ENCODE results near the gene MYO15A.

DNA sequence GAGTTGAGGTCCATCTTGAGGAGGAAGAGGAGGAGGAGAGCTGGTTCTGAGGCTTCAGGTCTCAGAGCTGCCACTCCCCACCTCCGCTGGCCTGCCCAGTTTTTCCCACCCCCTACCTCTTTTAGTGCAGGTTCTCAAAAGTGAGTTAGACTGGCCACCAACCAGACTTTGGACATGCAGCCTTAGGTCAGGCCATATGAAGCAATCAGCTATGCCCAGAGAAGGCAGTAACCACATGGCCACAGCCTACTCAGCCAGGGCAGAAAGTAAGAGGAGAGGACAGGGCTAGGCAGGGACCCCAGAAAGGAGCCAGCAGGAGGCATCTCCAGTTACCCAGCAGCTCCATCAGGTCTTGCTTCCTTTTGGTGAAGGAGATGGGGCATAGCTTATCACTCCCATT lies 9.0 kb downstream of the MYO15A start:
- TF ChIP-seq POLR2A (IDR thresholded peaks at IDR 0.05; ENCODE audit: low read depth), result no peak
- TF ChIP-seq, protein P1, sequence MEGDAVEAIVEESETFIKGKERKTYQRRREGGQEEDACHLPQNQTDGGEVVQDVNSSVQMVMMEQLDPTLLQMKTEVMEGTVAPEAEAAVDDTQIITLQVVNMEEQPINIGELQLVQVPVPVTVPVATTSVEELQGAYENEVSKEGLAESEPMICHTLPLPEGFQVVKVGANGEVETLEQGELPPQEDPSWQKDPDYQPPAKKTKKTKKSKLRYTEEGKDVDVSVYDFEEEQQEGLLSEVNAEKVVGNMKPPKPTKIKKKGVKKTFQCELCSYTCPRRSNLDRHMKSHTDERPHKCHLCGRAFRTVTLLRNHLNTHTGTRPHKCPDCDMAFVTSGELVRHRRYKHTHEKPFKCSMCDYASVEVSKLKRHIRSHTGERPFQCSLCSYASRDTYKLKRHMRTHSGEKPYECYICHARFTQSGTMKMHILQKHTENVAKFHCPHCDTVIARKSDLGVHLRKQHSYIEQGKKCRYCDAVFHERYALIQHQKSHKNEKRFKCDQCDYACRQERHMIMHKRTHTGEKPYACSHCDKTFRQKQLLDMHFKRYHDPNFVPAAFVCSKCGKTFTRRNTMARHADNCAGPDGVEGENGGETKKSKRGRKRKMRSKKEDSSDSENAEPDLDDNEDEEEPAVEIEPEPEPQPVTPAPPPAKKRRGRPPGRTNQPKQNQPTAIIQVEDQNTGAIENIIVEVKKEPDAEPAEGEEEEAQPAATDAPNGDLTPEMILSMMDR (IDR thresholded peaks at IDR 0.05), result no peak

All from esophagus muscularis mucosa (tissue), 3 donors.